CD1c-positive myeloid dendritic cell (primary cell): ENCODE measurements around the gene SLC8A1.

ENCODE experiments used
- DNase-seq: peaks from one replicate; pipeline ENCODE4 v3.0.0-alpha.2; 2016; ENCODE audit errors: extremely low spot score

SLC8A1 gene

DNA sequence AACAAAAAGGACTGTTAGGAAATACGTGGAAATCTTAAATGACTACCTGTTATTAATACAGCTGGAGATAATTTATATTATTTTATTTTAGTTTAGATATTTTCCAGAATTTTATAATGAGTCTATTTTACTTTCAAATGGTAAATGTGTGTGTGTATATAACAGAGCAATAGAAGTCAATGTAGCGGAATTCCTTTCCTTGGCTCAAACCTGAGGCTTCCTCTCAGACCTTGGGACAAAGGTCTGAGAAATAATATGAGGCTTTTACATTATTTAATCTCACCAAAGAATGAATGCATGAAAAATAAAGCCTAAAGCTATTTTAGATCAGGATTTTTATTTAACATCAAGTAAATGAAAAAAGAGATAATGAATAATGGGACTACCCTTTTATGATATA lies 65.7 kb downstream of the SLC8A1 start:
- no peak for DNase-seq

- DNase-seq, result peak; percentile 85
These were observed 67.2 kb downstream of the SLC8A1 start for GRCh38 chr2:40384714-40385113.

DNA sequence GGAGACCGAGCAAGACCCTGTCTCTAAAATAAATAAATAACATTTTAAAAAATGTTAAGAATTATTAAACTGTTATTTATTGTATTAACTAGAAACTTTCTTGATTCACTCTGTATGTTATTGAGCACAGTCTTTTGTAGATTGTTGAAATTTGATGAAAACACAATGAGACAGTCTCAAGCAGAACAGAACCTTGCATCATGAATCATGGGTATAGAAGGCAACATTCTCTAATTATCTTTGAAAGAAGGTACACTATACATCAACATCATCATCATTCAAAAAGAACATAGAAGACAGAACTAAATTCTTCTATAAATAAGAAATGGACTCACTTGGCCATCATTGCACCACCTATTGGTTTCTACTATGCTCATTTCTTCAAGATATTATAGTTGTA lies 67.7 kb downstream of the SLC8A1 start:
- DNase-seq, result no peak

DNA sequence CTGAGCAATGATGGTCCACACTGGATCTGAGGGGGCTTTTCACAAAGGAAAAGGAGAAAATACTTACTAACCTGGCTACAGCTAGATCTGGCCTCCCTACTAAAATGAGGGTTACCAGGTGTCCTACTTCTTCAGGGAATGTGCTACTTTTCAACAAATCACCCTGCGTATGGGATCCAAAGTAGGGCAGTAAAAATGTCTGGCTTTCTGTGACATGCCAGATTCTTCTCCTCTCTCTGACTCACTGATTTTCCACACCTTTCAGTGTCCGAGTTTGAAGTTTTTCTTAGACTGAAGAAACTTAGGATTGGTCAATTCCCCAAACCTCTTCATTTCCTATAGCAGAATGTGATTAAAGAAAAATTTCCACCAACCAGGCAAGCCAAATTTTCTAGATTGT lies 71.2 kb downstream of the SLC8A1 start:
- no peak for DNase-seq

DNA sequence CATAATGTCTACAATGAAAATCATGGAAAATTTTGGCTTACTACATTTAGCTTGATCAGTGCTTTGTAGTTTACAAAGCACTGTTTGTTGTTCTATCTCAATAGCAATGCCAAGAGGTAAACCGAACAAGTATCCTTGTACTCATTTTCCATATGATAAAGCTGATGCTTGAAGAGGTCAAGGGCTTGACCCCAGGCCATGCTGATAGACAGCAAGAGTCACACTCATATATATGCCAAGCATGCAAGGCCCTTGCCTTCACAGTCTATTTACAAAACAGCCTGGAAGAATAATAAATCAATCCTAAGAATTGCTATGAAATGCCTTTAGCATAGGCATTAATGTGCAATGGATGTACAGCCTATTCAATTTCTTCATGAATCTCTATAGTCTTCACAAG lies 71.8 kb downstream of the SLC8A1 start:
- no peak for DNase-seq

DNA sequence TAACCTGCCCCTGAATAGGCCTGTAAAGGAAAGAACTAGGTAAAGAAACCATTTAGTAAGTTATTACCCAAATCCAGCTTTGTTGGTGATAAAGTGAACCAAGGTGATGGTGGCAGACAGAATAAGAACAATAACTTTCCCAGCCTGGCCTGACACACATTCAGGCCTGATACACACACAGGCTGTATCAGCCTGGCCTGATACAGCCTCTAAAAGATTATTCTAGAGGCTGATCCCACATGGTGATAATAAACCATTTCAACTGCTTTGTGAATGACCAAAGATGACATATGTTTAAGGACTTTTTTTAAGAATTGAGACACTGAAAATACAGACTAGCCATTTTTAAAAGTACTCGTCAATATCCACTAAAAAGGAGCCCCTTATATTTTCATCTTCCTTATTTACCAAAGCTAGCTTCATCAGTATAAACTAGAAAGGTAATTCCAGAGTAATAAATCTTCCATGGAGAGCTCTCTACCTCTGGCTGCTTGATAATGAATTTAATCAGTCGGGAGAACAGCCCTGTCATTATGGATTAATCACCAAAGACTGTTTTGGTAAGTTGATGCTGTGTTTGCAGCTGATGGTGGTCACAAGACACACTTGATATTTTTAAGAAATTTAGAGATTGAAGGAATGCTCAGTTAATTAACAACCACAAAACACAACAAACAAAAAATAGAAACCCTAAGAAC lies 77.2 kb downstream of the SLC8A1 start:
- DNase-seq, result no peak

DNA sequence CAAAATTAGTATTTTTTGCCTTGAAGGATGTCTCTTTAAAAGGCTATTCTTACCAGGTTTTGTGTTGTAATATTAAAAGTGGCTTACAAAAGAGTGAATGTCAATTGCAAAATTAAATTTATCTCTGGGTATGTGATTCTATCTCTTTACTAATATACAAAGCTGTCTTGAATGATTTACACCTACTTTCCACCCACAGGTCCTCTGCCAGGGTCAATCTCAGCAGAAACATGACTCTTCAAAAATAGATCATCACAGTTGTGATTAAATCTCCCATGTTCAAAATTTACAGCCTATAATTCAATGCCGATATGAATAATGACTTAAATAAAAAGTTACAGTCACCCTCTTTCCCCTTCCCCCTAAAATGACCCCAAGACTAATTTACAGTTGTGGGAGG lies 78.8 kb downstream of the SLC8A1 start:
- no peak for DNase-seq

GRCh38 chr2:40372283-40372985 lies 79.5 kb downstream of the SLC8A1 start:
- no peak for DNase-seq

- no peak for DNase-seq
These were observed 80.2 kb downstream of the SLC8A1 start for GRCh38 chr2:40371525-40372282.

DNA sequence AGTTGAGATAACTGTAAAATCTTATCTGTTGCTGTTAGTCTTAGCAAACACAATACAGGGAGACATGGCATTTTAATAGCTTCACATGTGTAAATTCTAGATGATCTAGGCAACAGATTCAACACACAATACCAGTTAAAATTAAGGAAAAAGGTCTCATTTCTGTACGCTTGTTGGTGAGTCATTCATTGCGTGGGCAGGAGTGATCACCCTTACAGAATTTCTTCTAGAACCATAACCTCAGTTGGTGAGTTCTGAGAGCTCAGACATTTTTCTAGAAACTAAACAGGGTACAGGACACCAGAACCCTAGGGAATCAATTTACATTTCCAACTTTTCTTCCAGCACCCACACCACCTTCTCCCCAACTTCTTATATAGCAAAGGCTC lies 81.9 kb downstream of the SLC8A1 start:
- DNase-seq, result peak; percentile 61

DNA sequence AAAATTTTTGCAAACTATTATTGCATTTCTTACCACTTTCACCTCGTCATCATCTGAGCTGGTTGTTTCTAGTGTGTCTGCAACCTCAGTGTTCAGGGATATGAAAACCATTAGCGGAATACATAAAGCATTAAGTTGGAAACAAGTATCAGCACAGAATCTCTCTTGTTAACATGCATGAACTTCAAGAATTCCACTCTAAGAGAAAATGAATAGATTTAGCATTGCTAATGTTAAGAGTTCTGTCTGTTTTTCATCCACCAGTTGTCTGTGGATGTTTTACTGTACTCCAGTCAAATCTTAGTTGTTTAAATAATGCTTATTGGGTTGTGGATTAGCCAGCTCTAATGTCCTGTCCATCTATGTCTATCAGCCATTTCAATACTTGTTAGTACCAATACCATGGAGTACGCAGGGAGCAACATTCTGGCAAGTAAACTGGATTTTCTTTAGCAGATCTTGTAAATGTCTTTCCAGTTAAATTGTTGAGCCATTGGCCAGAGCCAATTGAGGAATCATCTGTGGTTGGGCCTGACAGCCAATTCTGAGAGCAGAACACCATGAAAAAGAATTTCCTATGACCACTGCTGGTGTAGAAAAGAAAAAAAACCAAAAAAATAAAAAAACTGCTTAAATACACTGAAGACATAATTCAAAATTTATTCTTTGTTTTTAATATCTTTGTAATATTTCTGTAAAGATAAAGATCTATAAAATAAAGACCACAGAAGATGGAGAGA lies 82.5 kb downstream of the SLC8A1 start:
- DNase-seq, result no peak

- no peak for DNase-seq
These were observed 84.2 kb downstream of the SLC8A1 start for GRCh38 chr2:40367652-40368051.

DNA sequence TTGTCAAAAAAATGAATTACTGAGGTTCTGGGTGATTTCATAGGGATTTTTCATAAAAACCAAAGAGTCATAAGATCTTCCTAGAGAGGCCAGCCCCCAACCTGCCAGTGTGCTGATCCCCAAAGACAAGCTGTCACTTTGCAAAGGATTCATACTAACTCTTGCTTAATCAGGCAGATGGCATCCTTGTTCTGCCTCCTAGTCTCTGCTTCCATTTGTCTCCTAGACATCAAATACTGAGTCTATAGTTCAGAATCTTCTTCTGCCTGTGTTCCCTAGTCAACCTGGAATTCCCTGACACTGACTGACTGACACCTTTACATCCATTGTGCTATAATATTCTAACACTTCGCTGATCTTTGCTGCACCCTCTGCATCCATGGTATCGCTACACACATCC lies 84.9 kb downstream of the SLC8A1 start:
- DNase-seq, result no peak

GRCh38 chr2:40364151-40364874 lies 87.6 kb downstream of the SLC8A1 start:
- no peak for DNase-seq

GRCh38 chr2:40363631-40364030 lies 88.3 kb downstream of the SLC8A1 start:
- no peak for DNase-seq

DNA sequence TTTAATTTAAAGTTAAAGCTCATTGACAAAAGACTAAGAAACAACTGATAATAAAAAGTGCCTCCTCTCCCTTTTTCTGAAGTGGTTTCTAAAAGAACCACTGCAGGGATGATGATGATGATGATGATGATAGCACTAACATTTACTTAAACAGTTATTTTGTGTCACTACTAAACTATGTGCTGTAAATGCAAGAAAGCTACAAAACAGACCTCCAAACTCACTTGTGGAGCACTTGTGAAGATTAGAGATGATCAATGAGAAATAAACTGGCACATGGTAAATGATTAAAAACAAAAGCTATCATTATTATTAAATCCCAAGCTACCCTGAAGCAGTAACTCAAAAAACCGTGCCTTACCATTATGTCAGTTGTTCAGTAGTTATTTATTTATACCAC lies 88.7 kb downstream of the SLC8A1 start:
- no peak for DNase-seq

GRCh38 chr2:40361478-40361877 lies 90.4 kb downstream of the SLC8A1 start:
- DNase-seq, result no peak

DNA sequence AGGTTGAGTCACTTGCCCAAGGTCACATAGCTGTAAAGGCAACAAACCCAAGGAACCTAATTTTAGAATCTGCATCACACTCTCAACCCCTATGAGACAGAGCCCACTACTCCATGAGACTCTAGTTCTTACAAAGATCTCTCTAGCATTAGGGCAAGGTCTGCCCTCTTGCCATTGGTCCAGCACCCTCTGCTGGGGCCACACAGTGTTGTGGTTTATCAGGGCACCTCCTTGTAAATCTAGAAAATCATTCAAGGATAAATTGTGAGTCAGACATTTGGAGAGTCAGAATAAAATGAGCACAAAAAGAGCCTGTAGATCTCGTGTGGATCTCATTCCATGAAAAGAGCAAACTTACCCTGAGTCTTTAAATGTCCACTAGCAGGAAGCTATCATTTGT lies 91.2 kb downstream of the SLC8A1 start:
- no peak for DNase-seq

DNA sequence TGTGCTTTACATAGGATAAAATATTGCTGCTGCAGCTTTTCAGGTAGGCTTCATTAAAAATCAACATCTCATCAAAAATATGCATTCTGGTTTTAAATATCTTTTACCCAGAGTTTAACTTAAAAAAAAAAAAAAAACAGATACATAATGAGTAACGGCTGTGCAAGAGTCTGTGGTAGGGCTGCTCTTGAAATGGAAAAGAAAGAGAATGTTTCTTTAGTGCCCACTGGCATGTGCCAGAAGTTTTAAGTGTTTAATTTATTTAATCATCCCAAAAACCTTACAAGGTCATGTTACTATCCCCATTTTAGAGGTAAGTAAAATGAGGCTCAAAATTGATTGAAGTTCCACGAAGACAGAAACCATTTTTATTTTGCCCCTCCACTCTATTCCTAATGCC lies 92.1 kb downstream of the SLC8A1 start:
- no peak for DNase-seq

DNA sequence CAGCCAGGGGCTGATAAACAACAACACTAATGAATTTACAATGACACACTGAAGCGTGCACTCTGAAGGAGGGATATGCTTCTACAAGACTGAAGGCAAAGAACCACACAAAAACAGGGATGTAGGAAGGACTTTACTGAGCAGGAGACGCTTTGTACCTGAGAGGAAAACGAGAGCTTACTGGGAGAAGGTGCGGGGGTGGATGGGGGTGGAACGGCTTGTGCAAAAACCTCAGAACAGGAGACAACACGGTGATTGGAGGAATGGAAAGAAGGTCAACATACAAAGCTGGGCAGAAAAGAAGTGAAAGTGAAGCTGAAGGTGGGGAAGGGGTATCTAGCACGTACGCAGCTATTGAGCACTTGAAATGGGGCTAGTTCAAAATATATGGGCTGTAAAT lies 93.1 kb downstream of the SLC8A1 start:
- DNase-seq, result no peak

DNA sequence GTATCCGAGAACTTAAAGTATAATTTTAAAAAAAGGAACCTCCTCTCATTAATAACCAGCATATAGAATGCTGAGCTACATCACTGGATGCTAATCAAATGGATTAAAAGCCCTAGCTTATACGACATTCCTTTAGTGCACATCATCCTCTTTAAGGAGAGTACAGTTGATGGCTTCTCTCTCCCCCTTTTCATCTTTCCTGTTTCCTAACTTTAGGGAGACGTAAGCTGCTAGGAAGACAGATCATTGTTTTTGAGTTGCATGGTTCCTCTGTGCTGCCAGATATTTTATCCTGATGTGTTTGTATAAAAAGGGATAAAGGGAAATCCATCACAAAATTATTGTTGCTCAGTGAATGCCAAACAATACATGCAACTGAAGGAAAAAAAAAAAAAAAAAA lies 94.2 kb downstream of the SLC8A1 start:
- DNase-seq, result no peak

GRCh38 chr2:40355451-40355850 lies 96.4 kb downstream of the SLC8A1 start:
- no peak for DNase-seq
